Esophagus muscularis mucosa (tissue), 4 donors: Measurements from ENCODE around the gene OSBPL1A. TPM values are rescaled to one million over a fixed set of nuclear protein-coding genes. Genes with fewer than 3 reads are reported as not detected.
A peak's percentile ranks its signal among the peaks of the same experiment; 100 is the strongest.

Experiments used
- DNase-seq: peaks from one replicate; pipeline ENCODE4 v3.0.0-alpha.2; 2017; ENCODE audit errors: extremely low spot score
- H3K27ac ChIP-seq, 4 donors: fragments of 200-600 bp; sonication (generic); replicated peaks in 1 of 4; 1 replicate in 3 of 4; 2 replicates in 1 of 4; pipeline ENCODE4 v1.5.1; 2016 to 2019; ENCODE audit warnings: mild to moderate bottlenecking in 1 of 4
- H3K27me3 ChIP-seq, 4 donors: fragments of 200-600 bp; sonication (generic); one replicate each; pipeline versions ENCODE4 v1.5.1 to v1.6.0; 2016 to 2019
- H3K36me3 ChIP-seq, 4 donors: fragments of 200-600 bp; sonication (generic); one replicate each; pipeline ENCODE4 v1.5.1; 2016 to 2019
- H3K4me1 ChIP-seq, 4 donors: fragments of 200-600 bp; sonication (generic); one replicate each; pipeline ENCODE4 v1.5.1; 2016 to 2019
- H3K4me3 ChIP-seq, 4 donors: fragments of 200-600 bp; sonication (generic); 1 replicate in 2 of 4; 2 replicates in 2 of 4; pipeline ENCODE4 v1.5.1; 2016 to 2019; ENCODE audit warnings: mild to moderate bottlenecking in 4 of 4, moderate library complexity in 1 of 4
- H3K9me3 ChIP-seq, 4 donors: fragments of 200-600 bp; sonication (generic); 1 replicate in 3 of 4; 2 replicates in 1 of 4; pipeline ENCODE4 v1.5.1; 2016 to 2019
- CTCF ChIP-seq, 3 experiments: fragments of 200-600 bp in 2 of 3; fragments of 450-650 bp in 1 of 3; sonication (generic) in 2 of 3; IDR thresholded peaks; one replicate each; pipeline ENCODE4 v1.5.1; 2017 to 2019; ENCODE audit warnings: antibody characterized with exemption in 3 of 3, mild to moderate bottlenecking in 2 of 3, moderate library complexity in 1 of 3
- EP300 ChIP-seq: sonication (generic); formaldehyde crosslinking; IDR thresholded peaks from one replicate; pipeline ENCODE4 v1.6.1; 2017; ENCODE audit warnings: antibody characterized with exemption
- POLR2A ChIP-seq: fragments of 450-650 bp; IDR thresholded peaks from one replicate; pipeline ENCODE4 v1.6.1; 2017; ENCODE audit warnings: antibody characterized with exemption, moderate library complexity, mild to moderate bottlenecking, low read depth
- POLR2AphosphoS5 ChIP-seq, 2 donors: sonication (generic); formaldehyde crosslinking; IDR thresholded peaks; one replicate each; pipeline ENCODE4 v1.6.1; 2017; ENCODE audit warnings: antibody characterized with exemption in 2 of 2
- WGBS: methylation state at CpG from one replicate; pipeline ENCODE4 v1.1.5; 2018; 5-methylcytosine and 5-hydroxymethylcytosine counted together
- intact Hi-C: fragments of 100-400 bp; cut with DNase I; formaldehyde crosslinking; loops from one replicate; pipeline ENCODE4 v1.15.1; 2023
- total RNA-seq, 4 donors: library from RNA; depleted of rRNA; stranded (reverse); fragments of >200 nt; gene quantifications; one replicate each; pipeline versions ENCODE4 v1.1.0 to v1.2.1, GENCODE V29; 2016

The OSBPL1A gene
- total RNA-seq, 4 donors from 2014 or later, result 78.2 to 126 (median 101) TPM

- WGBS, result 85% methylated on average over 4 of the region's 4 CpGs
- intact Hi-C loops, result no loop called here
- Histone ChIP-seq H3K27me3 (no peaks in the 10 kb centered on the region), H3K4me1 (peaks cover 13 to 34% (median 25%) of the 10 kb centered on the region in 4 donors), H3K27ac (no peak overlapping the region), H3K36me3 (peaks cover 0 to 9% (median 3%) of the 10 kb centered on the region in 4 donors), H3K9me3 (no peaks in the 10 kb centered on the region), H3K4me3 (no peak overlapping the region)
- no peak for DNase-seq
- TF ChIP-seq POLR2A (no peak), EP300 (no peak), POLR2AphosphoS5 (IDR thresholded peaks at IDR 0.05) (no peak), CTCF (IDR thresholded peaks at IDR 0.05) (no peak)
Observed at GRCh38 chr18:24196764-24197163, 200.9 kb downstream of the OSBPL1A start.

GRCh38 chr18:24195296-24196053 is 202.1 kb downstream of the OSBPL1A start:
- Histone ChIP-seq H3K9me3 (no peaks in the 10 kb centered on the region), H3K27me3 (no peaks in the 10 kb centered on the region), H3K36me3 (peaks cover 0 to 9% (median 3%) of the 10 kb centered on the region in 4 donors), H3K4me3 (no peak overlapping the region), H3K4me1 (peaks cover 7 to 30% (median 21%) of the 10 kb centered on the region in 4 donors), H3K27ac (no peak overlapping the region)
- no peak for DNase-seq
- intact Hi-C loops, result no loop called here
- 90% methylated on average over 9 of the region's 9 CpGs for WGBS
- TF ChIP-seq POLR2A (no peak), CTCF (IDR thresholded peaks at IDR 0.05) (no peak), EP300 (no peak), POLR2AphosphoS5 (IDR thresholded peaks at IDR 0.05) (no peak)

- Histone ChIP-seq H3K27me3 (no peaks in the 10 kb centered on the region), H3K36me3 (peaks cover 0 to 12% (median 5%) of the 10 kb centered on the region in 4 donors), H3K4me3 (no peak overlapping the region), H3K4me1 (peaks cover 12 to 40% (median 20%) of the 10 kb centered on the region in 4 donors), H3K9me3 (no peaks in the 10 kb centered on the region), H3K27ac (no peak overlapping the region)
- intact Hi-C loops, result no loop called here
- TF ChIP-seq CTCF (IDR thresholded peaks at IDR 0.05) (no peak), POLR2A (no peak), POLR2AphosphoS5 (IDR thresholded peaks at IDR 0.05) (no peak), EP300 (no peak)
- DNase-seq, result no peak
- WGBS, result 86% methylated on average over 2 of the region's 2 CpGs
Observed at GRCh38 chr18:24190590-24190989, 207.0 kb downstream of the OSBPL1A start.

- intact Hi-C loops, result no loop called here
- Histone ChIP-seq H3K9me3 (no peaks in the 10 kb centered on the region), H3K4me1 (peaks cover 12 to 40% (median 20%) of the 10 kb centered on the region in 4 donors)
Observed at GRCh38 chr18:24189664-24190346, 207.8 kb downstream of the OSBPL1A start.

More at GRCh38 chr18:24189664-24190346, 207.8 kb downstream of the OSBPL1A start:
- TF ChIP-seq EP300 (no peak), POLR2A (no peak), POLR2AphosphoS5 (IDR thresholded peaks at IDR 0.05) (no peak), CTCF (IDR thresholded peaks at IDR 0.05) (no peak)
- Histone ChIP-seq H3K27ac (peak overlapping the region in 1 of 4 donors; percentile 69), H3K36me3 (peaks cover 0 to 11% (median 4%) of the 10 kb centered on the region in 4 donors), H3K27me3 (no peaks in the 10 kb centered on the region), H3K4me3 (no peak overlapping the region)
- 90% methylated on average over 15 of the region's 15 CpGs for WGBS
- DNase-seq, result no peak
